HTR-8/SVneo (cell line): ENCODE results near the gene APPL2.
"Not testable (repeated sequence)": the region's sequence is repeated elsewhere in the genome, so short reads cannot be mapped to it uniquely, and the experiment has no call there.

Experiments used
- DNase-seq: peaks from one replicate; pipeline ENCODE4 v3.0.0; 2011; ENCODE audit warnings: low spot score, mixed read lengths; ENCODE audit not compliant: insufficient read length
- FAIRE-seq: peaks from 2 replicates; lab custom pipeline; 2011; peaks lifted over from hg19 to GRCh38; lab: Jason Lieb, UNC

The APPL2 gene

GRCh38 chr12:105202202-105202601 lies 33.8 kb downstream of the APPL2 start:
- no peak for DNase-seq
- no peak for FAIRE-seq

- FAIRE-seq (no peak), DNase-seq (no peak)
Measured at GRCh38 chr12:105201299-105201698, 34.7 kb downstream of the APPL2 start.

- FAIRE-seq = no peak
- DNase-seq = no peak
Measured at GRCh38 chr12:105200385-105200784, 35.6 kb downstream of the APPL2 start.

GRCh38 chr12:105198961-105199360 lies 37.0 kb downstream of the APPL2 start:
- FAIRE-seq (peak; percentile 46), DNase-seq (no peak)

GRCh38 chr12:105196090-105196489 lies 39.9 kb downstream of the APPL2 start:
- no peak for DNase-seq
- FAIRE-seq = no peak

- DNase-seq = no peak
- FAIRE-seq = no peak
Measured at GRCh38 chr12:105194947-105195346, 41.0 kb downstream of the APPL2 start.

- no peak for DNase-seq
- no peak for FAIRE-seq
Measured at GRCh38 chr12:105192624-105193225, 43.2 kb downstream of the APPL2 start.

GRCh38 chr12:105190530-105190929 lies 45.4 kb downstream of the APPL2 start:
- no peak for DNase-seq
- no peak for FAIRE-seq

GRCh38 chr12:105189293-105189692 lies 46.7 kb downstream of the APPL2 start:
- no peak for DNase-seq
- no peak for FAIRE-seq

GRCh38 chr12:105183976-105184375 lies 52.0 kb downstream of the APPL2 start:
- not testable (repeated sequence) for DNase-seq, FAIRE-seq

GRCh38 chr12:105183406-105183805 lies 52.6 kb downstream of the APPL2 start:
- FAIRE-seq, DNase-seq: not testable (repeated sequence)

- not testable (repeated sequence) for FAIRE-seq, DNase-seq
Measured at GRCh38 chr12:105179114-105179513, 56.9 kb downstream of the APPL2 start.

GRCh38 chr12:105177208-105177607 lies 58.8 kb downstream of the APPL2 start:
- DNase-seq (no peak), FAIRE-seq (no peak)

- FAIRE-seq (no peak), DNase-seq (no peak)
Measured at GRCh38 chr12:105175397-105175990, 60.5 kb downstream of the APPL2 start.

GRCh38 chr12:105171691-105172436 lies 64.1 kb downstream of the APPL2 start:
- DNase-seq (no peak), FAIRE-seq (no peak)

GRCh38 chr12:105170139-105170538 lies 65.8 kb downstream of the APPL2 start:
- FAIRE-seq (no peak), DNase-seq (no peak)

GRCh38 chr12:105168006-105168405 lies 68.0 kb downstream of the APPL2 start:
- DNase-seq (no peak), FAIRE-seq (no peak)

- FAIRE-seq = no peak
Measured at GRCh38 chr12:105167346-105167745, 68.6 kb downstream of the APPL2 start.

GRCh38 chr12:105166736-105167135 lies 69.2 kb downstream of the APPL2 start:
- no peak for FAIRE-seq

More at GRCh38 chr12:105167346-105167745, 68.6 kb downstream of the APPL2 start:
- DNase-seq = no peak

GRCh38 chr12:105164068-105164467 lies 71.9 kb downstream of the APPL2 start:
- FAIRE-seq = no peak
- DNase-seq = no peak

More at GRCh38 chr12:105166736-105167135, 69.2 kb downstream of the APPL2 start:
- DNase-seq = no peak

GRCh38 chr12:105162174-105162573 lies 73.8 kb downstream of the APPL2 start:
- FAIRE-seq (no peak), DNase-seq (no peak)
